Stimulated activated CD4-positive, alpha-beta T cell treated with anti-CD3 and anti-CD28 coated beads, TNF-alpha, amount 100 ng/mL, for 1 hour (primary cell): Measurements from ENCODE around the gene SRSF10.
"Not testable (repeated sequence)": the region's sequence is repeated elsewhere in the genome, so short reads cannot be mapped to it uniquely, and the experiment has no call there.

Experiments used
- DNase-seq, 3 donors: peaks; one replicate each; pipeline ENCODE4 v3.0.0-alpha.2; 2020; ENCODE audit warnings: low read depth in 3 of 3, low spot score in 1 of 3

SRSF10 gene

GRCh38 chr1:23999156-23999671 is 19.1 kb upstream of the SRSF10 start:
- DNase-seq = no peak

GRCh38 chr1:23997812-23998211 is 17.7 kb upstream of the SRSF10 start:
- DNase-seq = no peak

- DNase-seq = no peak
Observed at GRCh38 chr1:23996700-23997229, 16.6 kb upstream of the SRSF10 start.

- no peak for DNase-seq
Observed at GRCh38 chr1:23995431-23995837, 15.3 kb upstream of the SRSF10 start.

GRCh38 chr1:23992011-23992410 is 11.9 kb upstream of the SRSF10 start:
- not testable (repeated sequence) for DNase-seq

GRCh38 chr1:23989263-23989662 is 9.1 kb upstream of the SRSF10 start:
- no peak for DNase-seq

- not testable (repeated sequence) for DNase-seq
Observed at GRCh38 chr1:23987038-23987437, 6.9 kb upstream of the SRSF10 start.

GRCh38 chr1:23984417-23985186 is 4.5 kb upstream of the SRSF10 start:
- DNase-seq = no peak

GRCh38 chr1:23980728-23981070 is 572 bp upstream of the SRSF10 start:
- peak in 1 of 3 donors; percentile 22 for DNase-seq

- no peak for DNase-seq
Observed at GRCh38 chr1:23979387-23979880, 693 bp downstream of the SRSF10 start.

GRCh38 chr1:23978805-23979204 is 1.3 kb downstream of the SRSF10 start:
- DNase-seq = no peak

- no peak for DNase-seq
Observed at GRCh38 chr1:23977854-23978191, 2.3 kb downstream of the SRSF10 start.

- no peak for DNase-seq
Observed at GRCh38 chr1:23977187-23977853, 2.8 kb downstream of the SRSF10 start.

GRCh38 chr1:23967871-23968270 is 12.3 kb downstream of the SRSF10 start:
- no peak for DNase-seq

- DNase-seq = no peak
Observed at GRCh38 chr1:23966973-23967493, 13.1 kb downstream of the SRSF10 start.

GRCh38 chr1:23964790-23965740 is 15.1 kb downstream of the SRSF10 start:
- no peak for DNase-seq

- DNase-seq = no peak
Observed at GRCh38 chr1:23964235-23964668, 15.9 kb downstream of the SRSF10 start.

- DNase-seq = no peak
Observed at GRCh38 chr1:23963617-23964234, 16.4 kb downstream of the SRSF10 start.

GRCh38 chr1:23960291-23961020 is 19.7 kb downstream of the SRSF10 start:
- no peak for DNase-seq
